ENCODE measurements around the gene MRPS21. TPM values are rescaled to one million over a fixed set of nuclear protein-coding genes. Genes with fewer than 3 reads are reported as not detected.

MRPS21 gene
- total RNA-seq, 1 donor from 2014 or later, result 115 TPM

GRCh38 chr1:150268705-150269403 is 24.8 kb upstream of the MRPS21 start, which contains the start of gene APH1A:
APH1A (minus strand) TSS chr1:150269016; CDS start chr1:150268810, 206 bp downstream.
- TF ChIP-seq CTCF (IDR thresholded peaks at IDR 0.05; ENCODE audit: partially characterized antibody, unreplicated experiment), result no peak
- Mint-ChIP-seq H3K4me3 (ENCODE audit: unreplicated experiment) (peak within 1 kb of the TSS; percentile 93), H3K27ac (ENCODE audit: unreplicated experiment) (peak within 1 kb of the TSS; percentile 99), H3K36me3 (ENCODE audit: unreplicated experiment) (no peaks in the 10 kb centered on the region), H3K9me3 (ENCODE audit: unreplicated experiment) (peaks cover 17% of the 10 kb centered on the region), H3K27me3 (ENCODE audit: unreplicated experiment) (peaks cover 9% of the 10 kb centered on the region), H3K4me1 (ENCODE audit: low read depth, unreplicated experiment) (peaks cover 21% of the 10 kb centered on the region)
- DNase-seq, result peak; percentile 96

GRCh38 chr1:150269451-150269850 is 24.2 kb upstream of the MRPS21 start:
- Mint-ChIP-seq H3K27me3 (ENCODE audit: unreplicated experiment) (peaks cover 9% of the 10 kb centered on the region), H3K4me1 (ENCODE audit: low read depth, unreplicated experiment) (peaks cover 21% of the 10 kb centered on the region), H3K4me3 (ENCODE audit: unreplicated experiment) (peak overlapping the region; percentile 93), H3K9me3 (ENCODE audit: unreplicated experiment) (peaks cover 17% of the 10 kb centered on the region), H3K27ac (ENCODE audit: unreplicated experiment) (peak overlapping the region; percentile 99), H3K36me3 (ENCODE audit: unreplicated experiment) (no peaks in the 10 kb centered on the region)
- DNase-seq, result no peak
- TF ChIP-seq CTCF (IDR thresholded peaks at IDR 0.05; ENCODE audit: partially characterized antibody, unreplicated experiment), result no peak

GRCh38 chr1:150271291-150271959 is 22.2 kb upstream of the MRPS21 start:
- Mint-ChIP-seq H3K27ac (ENCODE audit: unreplicated experiment) (no peak overlapping the region), H3K36me3 (ENCODE audit: unreplicated experiment) (no peaks in the 10 kb centered on the region), H3K4me1 (ENCODE audit: low read depth, unreplicated experiment) (peaks cover 21% of the 10 kb centered on the region), H3K4me3 (ENCODE audit: unreplicated experiment) (no peak overlapping the region), H3K27me3 (ENCODE audit: unreplicated experiment) (peaks cover 9% of the 10 kb centered on the region), H3K9me3 (ENCODE audit: unreplicated experiment) (peaks cover 17% of the 10 kb centered on the region)
- TF ChIP-seq CTCF (IDR thresholded peaks at IDR 0.05; ENCODE audit: partially characterized antibody, unreplicated experiment), result no peak
- DNase-seq, result no peak

- Mint-ChIP-seq H3K4me3 (ENCODE audit: unreplicated experiment) (peak overlapping the region; percentile 81), H3K27me3 (ENCODE audit: unreplicated experiment) (peaks cover 9% of the 10 kb centered on the region), H3K27ac (ENCODE audit: unreplicated experiment) (peak overlapping the region; percentile 12), H3K4me1 (ENCODE audit: low read depth, unreplicated experiment) (peaks cover 16% of the 10 kb centered on the region), H3K9me3 (ENCODE audit: unreplicated experiment) (peaks cover 11% of the 10 kb centered on the region), H3K36me3 (ENCODE audit: unreplicated experiment) (no peaks in the 10 kb centered on the region)
- TF ChIP-seq CTCF (IDR thresholded peaks at IDR 0.05; ENCODE audit: partially characterized antibody, unreplicated experiment), result no peak
- DNase-seq, result no peak
Measured at GRCh38 chr1:150273311-150273710, 20.4 kb upstream of the MRPS21 start.

Data from glutamatergic neuron (in vitro differentiated cells).